HFF-Myc (cell line): ENCODE results near the gene WDR93.

Experiments used
- DNase-seq: peaks from one replicate; pipeline ENCODE4 v3.0.0-alpha.2; 2011; ENCODE audit warnings: low read depth; ENCODE audit errors: extremely low read depth
- H3K4me3 ChIP-seq: replicated peaks from 2 replicates; pipeline ENCODE4 v1.5.1; 2011; ENCODE audit warnings: low read depth, mild to moderate bottlenecking, control low read depth, low read length
- CTCF ChIP-seq: IDR thresholded peaks from 2 replicates; pipeline ENCODE4 v1.5.1; 2012; ENCODE audit warnings: mild to moderate bottlenecking, low read depth, low read length, control low read depth; ENCODE audit errors: missing control alignments

Gene WDR93

GRCh38 chr15:89761929-89762328 is 71.3 kb downstream of the WDR93 start:
- no peak overlapping the region for H3K4me3 ChIP-seq
- DNase-seq: no peak
- TF ChIP-seq CTCF: no peak

- TF ChIP-seq CTCF: no peak
- no peak overlapping the region for H3K4me3 ChIP-seq
- DNase-seq: no peak
Measured at GRCh38 chr15:89765694-89766093, 75.1 kb downstream of the WDR93 start.

GRCh38 chr15:89766357-89767311 is 76.0 kb downstream of the WDR93 start:
- H3K4me3 ChIP-seq: no peak overlapping the region

GRCh38 chr15:89767411-89767915 is 76.9 kb downstream of the WDR93 start:
- H3K4me3 ChIP-seq: no peak overlapping the region
- no peak for TF ChIP-seq CTCF
- no peak for DNase-seq

More at GRCh38 chr15:89766357-89767311, 76.0 kb downstream of the WDR93 start:
- TF ChIP-seq CTCF: no peak
- no peak for DNase-seq

- no peak for TF ChIP-seq CTCF
- no peak for DNase-seq
Measured at GRCh38 chr15:89768071-89768500, 77.5 kb downstream of the WDR93 start.

GRCh38 chr15:89769366-89769765 is 78.8 kb downstream of the WDR93 start:
- no peak overlapping the region for H3K4me3 ChIP-seq
- DNase-seq: no peak
- no peak for TF ChIP-seq CTCF

More at GRCh38 chr15:89768071-89768500, 77.5 kb downstream of the WDR93 start:
- no peak overlapping the region for H3K4me3 ChIP-seq

- TF ChIP-seq CTCF: no peak
- no peak overlapping the region for H3K4me3 ChIP-seq
- DNase-seq: no peak
Measured at GRCh38 chr15:89770041-89770440, 79.4 kb downstream of the WDR93 start.
